Lower lobe of right lung (tissue), 2 donors: ENCODE measurements around the gene ENAH. TPM values are rescaled to one million over a fixed set of nuclear protein-coding genes. Genes with fewer than 3 reads are reported as not detected.

Source experiments
- ATAC-seq, 2 donors: fragments of 200-7000 bp; cut with Tn5 transposase; one replicate each; pipeline ENCODE4 v1.9.1; 2020 to 2022; ENCODE audit warnings: mild to moderate bottlenecking in 2 of 2, moderate library complexity in 2 of 2
- DNase-seq: peaks from one replicate; pipeline ENCODE4 v3.0.0-alpha.2; 2020
- H3K27ac ChIP-seq: fragments of 200-600 bp; one replicate; pipeline ENCODE4 v1.8.0; 2022
- H3K27me3 ChIP-seq: fragments of 200-600 bp; one replicate; pipeline ENCODE4 v1.8.0; 2022; ENCODE audit warnings: low read depth
- H3K36me3 ChIP-seq: fragments of 200-600 bp; one replicate; pipeline ENCODE4 v1.8.0; 2022; ENCODE audit warnings: mild to moderate bottlenecking
- H3K4me1 ChIP-seq: fragments of 200-600 bp; one replicate; pipeline ENCODE4 v1.8.0; 2022
- H3K4me3 ChIP-seq: fragments of 200-600 bp; one replicate; pipeline ENCODE4 v1.8.0; 2022; ENCODE audit warnings: mild to moderate bottlenecking
- H3K9me3 ChIP-seq: fragments of 200-600 bp; one replicate; pipeline ENCODE4 v1.8.0; 2022
- intact Hi-C: fragments of 100-400 bp; cut with DNase I; formaldehyde crosslinking; loops from one replicate; pipeline ENCODE4 v1.11.0; 2022
- total RNA-seq: library from RNA; stranded (reverse); fragmentation: NEBNext Ultra II Directional; extraction: Animal tissue kit (Norgen Biotek cat#: 25700); gene quantifications from one replicate; pipeline ENCODE4 v1.2.1, GENCODE V29; 2021
- TF ChIP-seq, protein P1 (sequence below): fragments of 200-600 bp; IDR thresholded peaks from one replicate; pipeline ENCODE4 v1.8.0; 2022; ENCODE audit warnings: antibody characterized with exemption, mild to moderate bottlenecking
- donor health status: DM: no; HTN: yes; CAD: no; lungs with severe emphysema.

Gene ENAH
- total RNA-seq, 1 donor from 2014 or later: 51.4 TPM

- H3K36me3 ChIP-seq: no peaks in the 10 kb centered on the region
- H3K4me3 ChIP-seq: no peak overlapping the region
- intact Hi-C loops: no loop called here
- ATAC-seq: no peak
- no peaks in the 10 kb centered on the region for H3K9me3 ChIP-seq
- TF ChIP-seq, protein P1, sequence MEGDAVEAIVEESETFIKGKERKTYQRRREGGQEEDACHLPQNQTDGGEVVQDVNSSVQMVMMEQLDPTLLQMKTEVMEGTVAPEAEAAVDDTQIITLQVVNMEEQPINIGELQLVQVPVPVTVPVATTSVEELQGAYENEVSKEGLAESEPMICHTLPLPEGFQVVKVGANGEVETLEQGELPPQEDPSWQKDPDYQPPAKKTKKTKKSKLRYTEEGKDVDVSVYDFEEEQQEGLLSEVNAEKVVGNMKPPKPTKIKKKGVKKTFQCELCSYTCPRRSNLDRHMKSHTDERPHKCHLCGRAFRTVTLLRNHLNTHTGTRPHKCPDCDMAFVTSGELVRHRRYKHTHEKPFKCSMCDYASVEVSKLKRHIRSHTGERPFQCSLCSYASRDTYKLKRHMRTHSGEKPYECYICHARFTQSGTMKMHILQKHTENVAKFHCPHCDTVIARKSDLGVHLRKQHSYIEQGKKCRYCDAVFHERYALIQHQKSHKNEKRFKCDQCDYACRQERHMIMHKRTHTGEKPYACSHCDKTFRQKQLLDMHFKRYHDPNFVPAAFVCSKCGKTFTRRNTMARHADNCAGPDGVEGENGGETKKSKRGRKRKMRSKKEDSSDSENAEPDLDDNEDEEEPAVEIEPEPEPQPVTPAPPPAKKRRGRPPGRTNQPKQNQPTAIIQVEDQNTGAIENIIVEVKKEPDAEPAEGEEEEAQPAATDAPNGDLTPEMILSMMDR: no peak
- no peaks in the 10 kb centered on the region for H3K27me3 ChIP-seq
- DNase-seq: no peak
- no peak overlapping the region for H3K27ac ChIP-seq
- peaks cover 3% of the 10 kb centered on the region for H3K4me1 ChIP-seq
Observed at GRCh38 chr1:225485991-225486530, 166.9 kb downstream of the ENAH start.

DNA sequence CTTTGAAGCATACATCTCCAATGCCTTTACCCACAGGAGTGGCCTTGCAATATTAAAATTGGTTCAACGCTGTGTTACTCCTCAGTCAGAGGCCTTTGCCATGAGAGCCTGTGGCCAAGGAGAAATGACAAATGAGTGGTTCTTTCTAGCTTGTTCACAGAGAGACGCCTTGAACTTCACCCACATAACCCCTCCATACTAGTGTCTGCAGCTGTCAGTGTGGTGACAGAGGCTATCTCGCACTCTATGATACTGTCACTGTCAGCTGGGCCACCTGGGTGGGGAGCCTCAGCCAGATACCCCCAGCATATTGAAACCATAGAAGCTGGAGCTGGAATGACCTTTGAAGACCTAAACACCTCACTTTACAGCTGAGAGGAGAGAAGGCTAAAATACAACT lies 167.7 kb downstream of the ENAH start:
- Histone ChIP-seq H3K4me3 (no peak overlapping the region), H3K27ac (no peak overlapping the region), H3K4me1 (peaks cover 7% of the 10 kb centered on the region), H3K9me3 (no peaks in the 10 kb centered on the region), H3K27me3 (no peaks in the 10 kb centered on the region), H3K36me3 (no peaks in the 10 kb centered on the region)
- TF ChIP-seq, protein P1: no peak
- intact Hi-C loops: no loop called here
- DNase-seq: no peak
- no peak for ATAC-seq

- Histone ChIP-seq H3K27ac (no peak overlapping the region), H3K9me3 (no peaks in the 10 kb centered on the region), H3K36me3 (no peaks in the 10 kb centered on the region), H3K27me3 (no peaks in the 10 kb centered on the region), H3K4me3 (no peak overlapping the region), H3K4me1 (peaks cover 7% of the 10 kb centered on the region)
- intact Hi-C loops: no loop called here
- ATAC-seq (no peak), DNase-seq (no peak)
- TF ChIP-seq, protein P1: no peak
Observed at GRCh38 chr1:225484657-225485214, 168.2 kb downstream of the ENAH start.

DNA sequence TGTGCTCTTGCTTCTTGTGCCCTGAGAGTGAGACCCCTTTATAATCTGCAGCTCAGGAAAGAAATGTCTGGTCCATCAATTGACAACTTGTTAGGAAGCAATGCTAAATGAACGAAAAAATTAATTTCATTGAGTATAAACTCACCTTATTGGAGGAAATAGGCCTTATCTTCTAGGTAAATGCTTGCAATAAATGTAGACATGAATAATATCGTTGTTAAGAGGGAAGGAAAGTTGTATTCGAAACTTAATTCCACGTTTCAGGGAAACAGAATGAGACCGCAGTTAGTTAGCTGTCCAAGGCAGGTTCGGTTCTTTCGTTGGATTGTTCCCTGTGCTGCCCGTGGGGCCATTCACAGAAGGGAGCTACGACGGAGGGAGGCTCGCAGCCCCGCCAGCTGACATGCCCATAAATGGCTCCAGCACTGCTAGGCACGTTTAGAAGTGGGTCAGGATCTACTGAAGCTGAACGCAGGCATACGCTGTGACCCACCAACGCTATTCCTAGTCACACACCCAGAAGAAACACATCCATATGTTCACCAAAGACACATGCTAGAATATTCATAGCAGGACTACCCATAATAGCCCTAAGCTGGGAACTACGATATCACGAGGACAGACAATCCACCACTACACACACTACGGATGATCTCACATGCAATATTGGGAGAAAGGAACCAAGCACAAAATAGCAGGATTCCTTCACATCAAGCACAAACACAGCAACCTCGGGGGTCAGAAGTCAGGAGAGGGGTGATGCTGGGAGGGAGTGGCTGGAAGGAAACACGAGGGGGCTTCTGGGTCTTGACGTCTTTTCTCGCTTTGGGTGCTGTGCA lies 168.9 kb downstream of the ENAH start:
- H3K9me3 ChIP-seq: no peaks in the 10 kb centered on the region
- intact Hi-C loops: no loop called here
- no peak overlapping the region for H3K27ac ChIP-seq
- TF ChIP-seq, protein P1: no peak
- H3K4me3 ChIP-seq: no peak overlapping the region
- H3K4me1 ChIP-seq: peaks cover 7% of the 10 kb centered on the region
- DNase-seq: no peak
- H3K27me3 ChIP-seq: no peaks in the 10 kb centered on the region
- H3K36me3 ChIP-seq: no peaks in the 10 kb centered on the region
- no peak for ATAC-seq

DNA sequence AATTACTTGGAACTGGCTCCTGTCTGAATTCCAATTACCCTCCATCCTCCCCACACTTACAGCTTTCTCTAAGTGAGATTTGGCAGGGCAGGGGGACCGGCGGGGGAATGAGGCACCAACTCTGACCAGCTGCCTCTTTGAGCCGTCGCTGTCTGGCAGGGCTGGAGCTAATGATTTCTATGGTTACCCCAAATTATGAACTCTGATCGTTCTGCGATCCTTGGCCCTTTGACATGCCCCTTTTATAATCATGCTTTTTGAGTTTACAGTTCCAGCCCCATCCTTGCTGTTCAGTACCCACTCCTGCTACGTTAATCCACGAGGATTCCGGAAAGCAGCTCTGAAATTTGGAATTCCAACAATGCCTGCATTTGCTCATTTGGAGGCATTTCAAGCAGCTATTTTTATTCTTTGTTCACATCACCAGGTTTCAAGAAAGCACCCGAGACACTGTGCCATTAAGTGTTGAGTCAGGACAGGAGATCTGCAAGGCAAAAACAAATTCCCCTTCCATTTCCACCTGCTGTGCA lies 170.4 kb downstream of the ENAH start:
- TF ChIP-seq, protein P1: no peak
- Histone ChIP-seq H3K9me3 (no peaks in the 10 kb centered on the region), H3K4me1 (peaks cover 7% of the 10 kb centered on the region), H3K36me3 (no peaks in the 10 kb centered on the region), H3K27me3 (no peaks in the 10 kb centered on the region), H3K27ac (no peak overlapping the region), H3K4me3 (no peak overlapping the region)
- ATAC-seq (no peak), DNase-seq (no peak)
- intact Hi-C loops: no loop called here
